K562 (cell line): Measurements from ENCODE around the gene PRKAG2. TPM values are rescaled to one million over a fixed set of nuclear protein-coding genes. Genes with fewer than 3 reads are reported as not detected.

ENCODE experiments used
- ATAC-seq: fragments of 200-7000 bp; cut with Tn5 transposase; 3 replicates; pipeline ENCODE4 v1.9.1; 2020; ENCODE audit warnings: moderate library complexity
- BruUV-seq: library from RNA; stranded (reverse); fragments of 400-500 nt; replicated peaks from 2 replicates; lab custom pipeline; 2021; lab: Mats Ljungman, UMichigan
- CTCF ChIA-PET: fragments of 300-600 bp; formaldehyde crosslinking; extraction: SDS; loops from one replicate; lab custom pipeline; 2021; ENCODE audit warnings: low intra/inter-chr PET ratio; lab: Yijun Ruan, JAX
- POLR2A ChIA-PET: fragments of 300-600, 350-650 bp; sonication (Branson Sonifier 250); formaldehyde crosslinking; extraction: SDS; loops from one replicate; lab custom pipeline; 2021; ENCODE audit warnings: antibody characterized with exemption, inconsistent platforms; lab: Yijun Ruan, JAX
- DNase-seq, 4 experiments: peaks; one replicate each; pipeline versions ENCODE4 v3.0.0 to v3.0.0-alpha.2; 2011 to 2018; ENCODE audit warnings: low spot score in 3 of 4, mixed read lengths in 3 of 4; ENCODE audit errors: extremely low read depth in 1 of 4
- FAIRE-seq: peaks from 2 replicates; lab custom pipeline; 2011; peaks lifted over from hg19 to GRCh38; lab: Jason Lieb, UNC
- H2AFZ ChIP-seq: 2 replicates; pipeline ENCODE4 v1.6.0; 2011; ENCODE audit warnings: low read depth, low read length, control low read depth, inconsistent platforms
- H3K27ac ChIP-seq: fragments of 200-600 bp; 3 replicates; pipeline ENCODE4 v1.8.0; 2011; ENCODE audit warnings: low read depth, mild to moderate bottlenecking, control low read depth, inconsistent platforms, low read length, moderate library complexity, mixed read lengths; ENCODE audit errors: extremely low read depth
- H3K27me3 ChIP-seq, 2 experiments: fragments of 300-600 bp in 1 of 2; 2 replicates in 1 of 2; 3 replicates in 1 of 2; pipeline versions ENCODE4 v1.6.0 to v1.8.0; 2011; ENCODE audit warnings: inconsistent platforms in 2 of 2, low read length in 2 of 2, mild to moderate bottlenecking in 1 of 2, mixed read lengths in 1 of 2, moderate library complexity in 1 of 2; ENCODE audit not compliant: control insufficient read depth in 2 of 2, insufficient read depth in 2 of 2
- H3K36me3 ChIP-seq: fragments of 300-600 bp; 3 replicates; pipeline ENCODE4 v1.8.0; 2011; ENCODE audit warnings: mild to moderate bottlenecking, low read length, inconsistent platforms; ENCODE audit not compliant: control insufficient read depth, insufficient read depth
- H3K4me1 ChIP-seq, 2 experiments: fragments of 200-600 bp in 1 of 2; replicated peaks in 1 of 2; 2 replicates in 1 of 2; 3 replicates in 1 of 2; pipeline versions ENCODE4 v1.5.1 to v1.8.0; 2011; ENCODE audit warnings: inconsistent platforms in 2 of 2, low read length in 2 of 2, mild to moderate bottlenecking in 1 of 2, mixed read lengths in 1 of 2, moderate library complexity in 1 of 2; ENCODE audit not compliant: control insufficient read depth in 2 of 2, insufficient read depth in 2 of 2
- H3K4me2 ChIP-seq: 2 replicates; pipeline ENCODE4 v1.6.1; 2011; ENCODE audit warnings: low read length, control low read depth, inconsistent platforms, mixed read lengths; ENCODE audit not compliant: insufficient read depth
- H3K4me3 ChIP-seq: fragments of 200-600 bp; sonication (generic), shearing (Covaris generic); 2 replicates; pipeline ENCODE4 v1.5.1; 2016; ENCODE audit warnings: control low read depth, inconsistent platforms
- H3K79me2 ChIP-seq: fragments of 200-600 bp; 3 replicates; pipeline ENCODE4 v1.8.0; 2011; ENCODE audit warnings: low read length, inconsistent platforms; ENCODE audit not compliant: control insufficient read depth, insufficient read depth
- H3K9ac ChIP-seq, 2 experiments: 2 replicates each; pipeline versions ENCODE4 v1.6.0 to v1.6.1; 2011; ENCODE audit warnings: low read depth in 2 of 2, low read length in 2 of 2, control low read depth in 1 of 2, inconsistent platforms in 1 of 2, mild to moderate bottlenecking in 1 of 2, mixed read lengths in 1 of 2; ENCODE audit not compliant: insufficient read depth in 1 of 2
- H3K9me1 ChIP-seq: one replicate; pipeline ENCODE4 v1.6.0; 2011; ENCODE audit warnings: inconsistent platforms, mild to moderate bottlenecking, low read length, moderate library complexity; ENCODE audit not compliant: control insufficient read depth, insufficient read depth
- H3K9me3 ChIP-seq: replicated peaks from 2 replicates; pipeline ENCODE4 v1.5.1; 2011; ENCODE audit warnings: low read depth, low read length, inconsistent platforms; ENCODE audit not compliant: control insufficient read depth, insufficient read depth
- H4K20me1 ChIP-seq: replicated peaks from 2 replicates; pipeline ENCODE4 v1.6.1; 2011; ENCODE audit warnings: low read length, inconsistent platforms, mixed read lengths; ENCODE audit not compliant: control insufficient read depth, insufficient read depth
- CTCF ChIP-seq, 3 experiments: IDR thresholded peaks in 2 of 3; conservative IDR thresholded peaks in 1 of 3; 2 replicates each; pipeline ENCODE4 v1.5.1; 2011 to 2012; ENCODE audit warnings: low read length in 3 of 3, mild to moderate bottlenecking in 3 of 3, control low read depth in 2 of 3, improper control_type of control experiment in 1 of 3, inconsistent platforms in 1 of 3, low read depth in 1 of 3, mixed read lengths in 1 of 3, moderate library complexity in 1 of 3; ENCODE audit not compliant: insufficient read depth in 2 of 3
- MYC ChIP-seq, 2 experiments: fragments of 250-450 bp in 1 of 2; sonication (Bioruptor Pico) in 1 of 2; IDR thresholded peaks; 2 replicates each; pipeline versions ENCODE4 v1.5.1 to v1.6.1; 2012 to 2021; ENCODE audit warnings: low read depth in 2 of 2, borderline replicate concordance in 1 of 2, improper control_type of control experiment in 1 of 2, low read length in 1 of 2, mild to moderate bottlenecking in 1 of 2, moderate library complexity in 1 of 2
- NONO ChIP-seq, 2 experiments: fragments of 200-400 bp in 1 of 2; fragments of 450-650 bp in 1 of 2; formaldehyde crosslinking in 1 of 2; IDR thresholded peaks; 2 replicates each; pipeline ENCODE4 v1.6.1; 2017; ENCODE audit warnings: low read depth in 2 of 2, mild to moderate bottlenecking in 2 of 2, moderate library complexity in 2 of 2, low read length in 1 of 2
- U2AF1 ChIP-seq: fragments of 200-400 bp; formaldehyde crosslinking; optimal IDR thresholded peaks from 2 replicates; pipeline ENCODE3; 2017; ENCODE audit warnings: mild to moderate bottlenecking, low read depth, low read length, moderate library complexity
- ZNF449 ChIP-seq: fragments of 250-450 bp; sonication (Bioruptor Pico); IDR thresholded peaks from 2 replicates; pipeline ENCODE4 v1.8.0; 2022; ENCODE audit warnings: moderate library complexity, mild to moderate bottlenecking, inconsistent platforms
- WGBS: fragments of 100-300 bp; shearing (Covaris generic); methylation state at CpG from one replicate; pipeline ENCODE4 v1.1.6; 2016; ENCODE audit warnings: low coverage, mixed read lengths; ENCODE audit not compliant: insufficient coverage; ENCODE audit errors: missing lambda C conversion rate; 5-methylcytosine and 5-hydroxymethylcytosine counted together
- in situ Hi-C: fragments of 300-500 bp; cut with MboI; formaldehyde crosslinking; loops from 4 replicates; pipeline ENCODE4 v1.15.0; 2018; ENCODE audit warnings: inconsistent platforms, mixed read lengths
- intact Hi-C: fragments of 100-400 bp; cut with micrococcal nuclease; formaldehyde crosslinking; loops from 2 replicates; pipeline ENCODE4 v1.14.2; 2022
- polyA plus RNA-seq, 8 experiments: library from polyadenylated mRNA; depleted of rRNA in 4 of 8; stranded (reverse) in 5 of 8; unstranded in 3 of 8; fragments of >200 nt; fragmentation: Nextera tagmentation in 2 of 8; fragmentation: Illumina TruSeq in 1 of 8; extraction: Ambion mirVana in 2 of 8; extraction: Trizol in 1 of 8; gene quantifications; 2 replicates each; pipeline versions ENCODE4 v1.2.1 to v1.2.3, GENCODE V29; 2011 to 2014; ENCODE audit warnings: inconsistent platforms in 1 of 8, missing spikeins in 1 of 8
- total RNA-seq, 7 experiments: library from RNA; depleted of rRNA in 6 of 7; stranded (reverse); fragments of >200 nt in 6 of 7; fragmentation: Illumina TruSeq in 2 of 7; extraction: Trizol in 2 of 7; gene quantifications; 2 replicates each; pipeline versions ENCODE4 v1.2.1 to v1.2.3, GENCODE V29; 2011 to 2021; ENCODE audit warnings: low replicate concordance in 1 of 7

The PRKAG2 gene
- total and polyA plus RNA-seq, 9 of the 15 experiments (the other 6 are each of a cell fraction or from before 2014, with no cell fraction given), result 0.99 to 5.6 (median 3.3) TPM

GRCh38 chr7:151611878-151612277, 265.0 kb downstream of the PRKAG2 start:
- ChIA-PET POLR2A (interaction anchor here (0.6 to 1.7 kb wide), 4 partner anchors 13 to 788 kb away, joined by 3 to 4 read pairs (median 4); no protein-coding TSS in a partner anchor), CTCF (no interaction called here)
- FAIRE-seq (peak; percentile 40), ATAC-seq (no peak; the same call in 2 of the 3 replicates), DNase-seq (no peak)
- H2AFZ ChIP-seq, result no peak overlapping the region
- H3K36me3 ChIP-seq, result no peaks in the 10 kb centered on the region
- H3K27me3 ChIP-seq, result peaks cover 56 to 76% of the 10 kb centered on the region in 2 experiments
- in situ Hi-C loops, result no loop called here
- WGBS, result 2% methylated on average over 10 of the region's 10 CpGs
- no peak overlapping the region for H3K9ac ChIP-seq
- no peak overlapping the region for H3K27ac ChIP-seq
- H4K20me1 ChIP-seq, result peaks cover 9% of the 10 kb centered on the region; the same call in 1 of the 2 replicates
- BruUV-seq, result no TSS peak
- H3K79me2 ChIP-seq, result no peaks in the 10 kb centered on the region
- H3K4me3 ChIP-seq, result no peak overlapping the region
- TF ChIP-seq U2AF1 (no peak), ZNF449 (no peak), NONO (IDR thresholded peaks at IDR 0.05; ENCODE audit: low read depth in 2 of 2, low read length in 1 of 2) (no peak), CTCF (IDR thresholded peaks at IDR 0.05 in 2 of 3, conservative IDR thresholded peaks at IDR 0.05 in 1 of 3; ENCODE audit: insufficient read depth in 2 of 3, low read depth in 1 of 3, low read length in 3 of 3) (peak in 1 of 3 experiments; percentile 18; a peak in 1 of 6 replicates), MYC (IDR thresholded peaks at IDR 0.05; ENCODE audit: low read depth, low read length) (no peak), MYC (CRISPR knock-in tag; IDR thresholded peaks at IDR 0.05; ENCODE audit: borderline replicate concordance, low read depth) (no peak)
- TF ChIP-seq, all 486 proteins: peak for 1
- Histone ChIP-seq H3K4me1 (no peaks in the 10 kb centered on the region), H3K4me2 (no peak overlapping the region), H3K9me3 (no peaks in the 10 kb centered on the region), H3K9me1 (no peaks in the 10 kb centered on the region)
- intact Hi-C loops, result no loop called here
